Stimulated activated effector memory CD8-positive, alpha-beta T cell treated with anti-CD3 and anti-CD28 coated beads, Interleukin-12 subunit alpha, Interleukin-12 subunit beta, amount 100 ng/mL, for 72 hours (primary cell): ENCODE results near the gene FBLN1.
"Not testable (repeated sequence)": the region's sequence is repeated elsewhere in the genome, so short reads cannot be mapped to it uniquely, and the experiment has no call there.

Experiments used
- ATAC-seq: fragments of 150-1000 bp; cut with Tn5 transposase; 2 replicates; pipeline ENCODE4 v1.10.0; 2021
- DNase-seq, 2 donors: peaks; one replicate each; pipeline ENCODE4 v3.0.0; 2021 to 2022; ENCODE audit warnings: low spot score in 2 of 2
- H3K27ac Mint-ChIP-seq: one replicate; pipeline ENCODE4 v1.8.0; 2022; ENCODE audit warnings: mild to moderate bottlenecking, mixed read lengths
- H3K36me3 Mint-ChIP-seq: one replicate; pipeline ENCODE4 v1.8.0; 2022; ENCODE audit warnings: mild to moderate bottlenecking, mixed read lengths
- H3K4me1 Mint-ChIP-seq: one replicate; pipeline ENCODE4 v1.8.0; 2022; ENCODE audit warnings: mixed read lengths
- H3K4me3 Mint-ChIP-seq: one replicate; pipeline ENCODE4 v1.8.0; 2022; ENCODE audit warnings: mild to moderate bottlenecking, mixed read lengths
- H3K9me3 Mint-ChIP-seq: one replicate; pipeline ENCODE4 v1.8.0; 2022; ENCODE audit warnings: mixed read lengths

FBLN1 gene

GRCh38 chr22:45526768-45527360 is 24.2 kb downstream of the FBLN1 start:
- Mint-ChIP-seq H3K9me3 (no peaks in the 10 kb centered on the region), H3K4me3 (no peak overlapping the region), H3K4me1 (peaks cover 1% of the 10 kb centered on the region), H3K36me3 (no peaks in the 10 kb centered on the region), H3K27ac (no peak overlapping the region)
- no peak for DNase-seq
- no peak for ATAC-seq

- H3K36me3 Mint-ChIP-seq = no peaks in the 10 kb centered on the region
- ATAC-seq (no peak), DNase-seq (no peak)
- H3K4me3 Mint-ChIP-seq = no peak overlapping the region
- no peak overlapping the region for H3K27ac Mint-ChIP-seq
- H3K4me1 Mint-ChIP-seq = peaks cover 4% of the 10 kb centered on the region
- H3K9me3 Mint-ChIP-seq = no peaks in the 10 kb centered on the region
Observed at GRCh38 chr22:45527456-45527855, 24.8 kb downstream of the FBLN1 start.

- peaks cover 4% of the 10 kb centered on the region for H3K4me1 Mint-ChIP-seq
- DNase-seq (no peak), ATAC-seq (no peak)
- H3K4me3 Mint-ChIP-seq = no peak overlapping the region
- no peaks in the 10 kb centered on the region for H3K36me3 Mint-ChIP-seq
- H3K9me3 Mint-ChIP-seq = no peaks in the 10 kb centered on the region
- no peak overlapping the region for H3K27ac Mint-ChIP-seq
Observed at GRCh38 chr22:45528046-45528445, 25.4 kb downstream of the FBLN1 start.

GRCh38 chr22:45529105-45529504 is 26.4 kb downstream of the FBLN1 start:
- H3K36me3 Mint-ChIP-seq = no peaks in the 10 kb centered on the region
- ATAC-seq = no peak
- H3K4me3 Mint-ChIP-seq = no peak overlapping the region
- no peak for DNase-seq
- peaks cover 4% of the 10 kb centered on the region for H3K4me1 Mint-ChIP-seq
- no peaks in the 10 kb centered on the region for H3K9me3 Mint-ChIP-seq
- no peak overlapping the region for H3K27ac Mint-ChIP-seq

GRCh38 chr22:45529971-45530575 is 27.4 kb downstream of the FBLN1 start:
- H3K9me3 Mint-ChIP-seq = no peaks in the 10 kb centered on the region
- H3K4me3 Mint-ChIP-seq = no peak overlapping the region
- no peak overlapping the region for H3K27ac Mint-ChIP-seq
- H3K4me1 Mint-ChIP-seq = peaks cover 4% of the 10 kb centered on the region
- no peaks in the 10 kb centered on the region for H3K36me3 Mint-ChIP-seq
- ATAC-seq = no peak
- DNase-seq = no peak

GRCh38 chr22:45531441-45532234 is 29.0 kb downstream of the FBLN1 start:
- ATAC-seq = no peak
- Mint-ChIP-seq H3K36me3 (no peaks in the 10 kb centered on the region), H3K9me3 (no peaks in the 10 kb centered on the region), H3K4me3 (no peak overlapping the region), H3K27ac (no peak overlapping the region), H3K4me1 (peaks cover 4% of the 10 kb centered on the region)
- no peak for DNase-seq

- H3K9me3 Mint-ChIP-seq = no peaks in the 10 kb centered on the region
- peaks cover 4% of the 10 kb centered on the region for H3K4me1 Mint-ChIP-seq
- H3K27ac Mint-ChIP-seq = no peak overlapping the region
- H3K4me3 Mint-ChIP-seq = no peak overlapping the region
- no peak for DNase-seq
- no peaks in the 10 kb centered on the region for H3K36me3 Mint-ChIP-seq
- ATAC-seq = no peak
Observed at GRCh38 chr22:45532235-45532631, 29.6 kb downstream of the FBLN1 start.

- Mint-ChIP-seq H3K4me3 (no peak overlapping the region), H3K36me3 (peaks cover 5% of the 10 kb centered on the region), H3K4me1 (peaks cover 4% of the 10 kb centered on the region), H3K9me3 (no peaks in the 10 kb centered on the region), H3K27ac (no peak overlapping the region)
- DNase-seq (no peak), ATAC-seq (no peak)
Observed at GRCh38 chr22:45533703-45534102, 31.0 kb downstream of the FBLN1 start.

GRCh38 chr22:45534339-45535192 is 31.9 kb downstream of the FBLN1 start:
- Mint-ChIP-seq H3K36me3 (peaks cover 5% of the 10 kb centered on the region), H3K4me1 (peaks cover 4% of the 10 kb centered on the region), H3K27ac (no peak overlapping the region), H3K9me3 (no peaks in the 10 kb centered on the region), H3K4me3 (no peak overlapping the region)
- DNase-seq = no peak
- ATAC-seq = no peak

- ATAC-seq (no peak), DNase-seq (no peak)
- Mint-ChIP-seq H3K27ac (no peak overlapping the region), H3K4me1 (peaks cover 4% of the 10 kb centered on the region), H3K36me3 (peaks cover 5% of the 10 kb centered on the region), H3K9me3 (no peaks in the 10 kb centered on the region), H3K4me3 (no peak overlapping the region)
Observed at GRCh38 chr22:45535290-45535689, 32.6 kb downstream of the FBLN1 start.

GRCh38 chr22:45535835-45536234 is 33.2 kb downstream of the FBLN1 start:
- DNase-seq, H3K27ac Mint-ChIP-seq, H3K36me3 Mint-ChIP-seq, H3K9me3 Mint-ChIP-seq, H3K4me1 Mint-ChIP-seq, ATAC-seq, H3K4me3 Mint-ChIP-seq: not testable (repeated sequence)

- ATAC-seq (no peak), DNase-seq (no peak)
- Mint-ChIP-seq H3K36me3 (peaks cover 5% of the 10 kb centered on the region), H3K4me3 (no peak overlapping the region), H3K27ac (no peak overlapping the region), H3K9me3 (no peaks in the 10 kb centered on the region), H3K4me1 (no peaks in the 10 kb centered on the region)
Observed at GRCh38 chr22:45537734-45538181, 35.1 kb downstream of the FBLN1 start.

GRCh38 chr22:45538281-45538680 is 35.6 kb downstream of the FBLN1 start:
- Mint-ChIP-seq H3K4me1 (no peaks in the 10 kb centered on the region), H3K27ac (no peak overlapping the region), H3K9me3 (no peaks in the 10 kb centered on the region), H3K4me3 (no peak overlapping the region), H3K36me3 (peaks cover 5% of the 10 kb centered on the region)
- DNase-seq (no peak), ATAC-seq (no peak)

GRCh38 chr22:45540122-45540521 is 37.4 kb downstream of the FBLN1 start:
- DNase-seq (no peak), ATAC-seq (no peak)
- no peak overlapping the region for H3K4me3 Mint-ChIP-seq
- peaks cover 5% of the 10 kb centered on the region for H3K36me3 Mint-ChIP-seq
- no peaks in the 10 kb centered on the region for H3K4me1 Mint-ChIP-seq
- no peak overlapping the region for H3K27ac Mint-ChIP-seq
- no peaks in the 10 kb centered on the region for H3K9me3 Mint-ChIP-seq

- ATAC-seq (no peak), DNase-seq (no peak)
- no peaks in the 10 kb centered on the region for H3K9me3 Mint-ChIP-seq
- H3K27ac Mint-ChIP-seq = peak overlapping the region; percentile 29
- H3K4me1 Mint-ChIP-seq = no peaks in the 10 kb centered on the region
- H3K4me3 Mint-ChIP-seq = no peak overlapping the region
- H3K36me3 Mint-ChIP-seq = peaks cover 5% of the 10 kb centered on the region
Observed at GRCh38 chr22:45541382-45541979, 38.8 kb downstream of the FBLN1 start.
